GM12892 (cell line): ENCODE results near the gene ARIH1.

ENCODE experiments used
- POLR2A ChIP-seq: IDR thresholded peaks from 2 replicates; pipeline ENCODE4 v1.6.1; 2011; ENCODE audit warnings: low read depth, low read length, control low read depth
- TAF1 ChIP-seq: IDR thresholded peaks from 2 replicates; pipeline ENCODE4 v1.6.1; 2011; ENCODE audit warnings: low read depth, mild to moderate bottlenecking, control low read depth, low read length, borderline replicate concordance

GRCh38 chr15:72468103-72468502 lies 6.0 kb upstream of the ARIH1 start:
- no peak for TF ChIP-seq POLR2A
- TF ChIP-seq TAF1 = no peak
